Fibroblast of mammary gland (primary cell): ENCODE measurements around the gene CLDN7.

Experiments
- DNase-seq: peaks from one replicate; pipeline ENCODE4 v3.0.0-alpha.2; 2010; ENCODE audit warnings: low read depth
- H3K4me3 ChIP-seq: 2 replicates; pipeline ENCODE4 v1.5.1; 2011; ENCODE audit warnings: low read depth, mild to moderate bottlenecking, low read length, moderate library complexity; ENCODE audit not compliant: control insufficient read depth
- TF ChIP-seq, protein P1 (sequence below): conservative IDR thresholded peaks from 2 replicates; pipeline ENCODE4 v1.5.1; 2011; ENCODE audit warnings: low read depth, low read length, inconsistent platforms; ENCODE audit not compliant: control insufficient read depth, insufficient read depth

Gene CLDN7

GRCh38 chr17:7293816-7294613 lies 31.7 kb upstream of the CLDN7 start:
- no peak overlapping the region for H3K4me3 ChIP-seq
- TF ChIP-seq, protein P1, sequence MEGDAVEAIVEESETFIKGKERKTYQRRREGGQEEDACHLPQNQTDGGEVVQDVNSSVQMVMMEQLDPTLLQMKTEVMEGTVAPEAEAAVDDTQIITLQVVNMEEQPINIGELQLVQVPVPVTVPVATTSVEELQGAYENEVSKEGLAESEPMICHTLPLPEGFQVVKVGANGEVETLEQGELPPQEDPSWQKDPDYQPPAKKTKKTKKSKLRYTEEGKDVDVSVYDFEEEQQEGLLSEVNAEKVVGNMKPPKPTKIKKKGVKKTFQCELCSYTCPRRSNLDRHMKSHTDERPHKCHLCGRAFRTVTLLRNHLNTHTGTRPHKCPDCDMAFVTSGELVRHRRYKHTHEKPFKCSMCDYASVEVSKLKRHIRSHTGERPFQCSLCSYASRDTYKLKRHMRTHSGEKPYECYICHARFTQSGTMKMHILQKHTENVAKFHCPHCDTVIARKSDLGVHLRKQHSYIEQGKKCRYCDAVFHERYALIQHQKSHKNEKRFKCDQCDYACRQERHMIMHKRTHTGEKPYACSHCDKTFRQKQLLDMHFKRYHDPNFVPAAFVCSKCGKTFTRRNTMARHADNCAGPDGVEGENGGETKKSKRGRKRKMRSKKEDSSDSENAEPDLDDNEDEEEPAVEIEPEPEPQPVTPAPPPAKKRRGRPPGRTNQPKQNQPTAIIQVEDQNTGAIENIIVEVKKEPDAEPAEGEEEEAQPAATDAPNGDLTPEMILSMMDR, result no peak
- DNase-seq, result no peak

GRCh38 chr17:7293159-7293558 lies 30.9 kb upstream of the CLDN7 start:
- no peak for DNase-seq
- TF ChIP-seq, protein P1, result no peak
- H3K4me3 ChIP-seq, result no peak overlapping the region

DNA sequence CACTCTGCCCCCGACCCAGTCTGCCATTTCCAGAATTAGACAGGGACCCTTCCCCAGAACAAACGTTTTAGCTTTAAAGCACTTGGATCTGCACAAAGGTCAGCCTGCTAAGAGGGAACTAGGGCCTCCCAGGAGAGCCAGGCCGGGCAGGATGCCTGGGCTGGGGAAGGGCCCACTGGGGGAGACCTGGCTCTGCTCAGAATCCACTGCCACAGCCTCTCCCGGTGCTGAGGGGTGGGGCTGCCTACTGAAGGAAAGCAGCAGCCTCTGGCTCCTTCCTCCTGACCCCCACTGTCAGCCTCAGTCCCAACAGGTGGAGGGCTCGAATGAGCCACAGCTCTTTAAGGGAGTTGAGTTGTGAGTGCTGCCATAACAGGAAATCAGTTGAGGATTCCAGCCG lies 30.5 kb upstream of the CLDN7 start:
- H3K4me3 ChIP-seq, result no peak overlapping the region
- no peak for DNase-seq
- TF ChIP-seq, protein P1, result no peak

DNA sequence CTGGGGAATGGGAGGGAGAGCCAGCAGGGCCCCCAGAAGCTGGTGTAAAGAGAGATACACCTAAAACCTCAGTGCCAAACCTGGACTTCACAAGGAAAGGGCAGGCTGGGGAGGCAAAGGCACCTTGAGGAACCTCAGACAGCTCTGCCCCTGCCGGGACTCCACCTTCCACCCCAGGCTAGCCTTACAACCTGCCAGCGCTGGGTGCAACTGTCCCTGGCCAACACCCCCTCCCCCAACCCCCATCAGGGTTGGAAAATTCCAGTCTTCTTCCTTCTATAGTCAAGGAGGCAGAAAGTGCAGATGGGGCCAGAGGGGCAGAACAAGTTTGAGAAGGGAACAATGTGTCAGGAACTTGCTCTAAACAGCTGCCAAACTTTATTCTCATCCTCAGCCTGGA lies 29.9 kb upstream of the CLDN7 start:
- DNase-seq, result no peak

DNA sequence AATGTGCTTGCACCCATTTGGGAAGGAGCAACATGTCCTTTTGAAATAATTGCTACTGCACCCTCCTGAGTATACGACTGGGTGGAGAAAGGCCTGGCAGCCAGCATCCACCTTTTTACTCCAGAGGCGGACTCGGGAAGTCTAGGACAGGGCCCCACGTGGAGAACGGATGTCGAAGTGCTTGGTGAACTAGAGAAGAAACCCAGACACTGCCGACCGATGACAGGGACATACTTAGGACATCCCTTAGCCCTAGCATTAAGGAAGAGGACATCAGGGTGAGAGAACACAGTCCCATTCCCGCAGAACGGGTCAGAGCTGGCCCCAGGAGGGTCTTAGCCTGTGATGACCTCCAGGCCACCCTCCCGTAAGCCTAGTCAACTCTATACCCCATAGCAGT lies 28.4 kb upstream of the CLDN7 start:
- no peak for DNase-seq
- TF ChIP-seq, protein P1, result no peak
- H3K4me3 ChIP-seq, result no peak overlapping the region

More for the DNA sequence above, 29.9 kb upstream of the CLDN7 start:
- H3K4me3 ChIP-seq, result no peak overlapping the region
- TF ChIP-seq, protein P1, result no peak

DNA sequence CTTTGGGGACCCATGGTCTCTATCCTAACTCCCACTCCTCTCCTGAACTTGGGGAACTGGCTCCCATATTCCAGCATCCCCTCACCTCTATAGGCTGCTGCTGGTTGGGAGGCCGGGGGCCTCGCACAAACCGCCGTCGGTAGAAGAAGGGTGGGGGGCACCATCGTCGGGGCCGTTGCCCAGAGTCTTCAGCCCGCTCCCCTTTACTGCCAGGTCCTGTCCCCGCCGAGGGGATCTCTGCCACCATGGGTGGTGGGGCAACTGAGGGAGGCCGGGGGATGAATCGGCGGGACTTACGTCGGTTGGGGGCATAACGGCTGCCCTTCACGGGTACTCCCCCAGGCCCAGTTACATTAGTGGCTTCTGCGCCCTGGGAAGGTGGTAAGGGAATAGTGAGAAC lies 27.9 kb upstream of the CLDN7 start:
- no peak for DNase-seq
- H3K4me3 ChIP-seq, result no peak overlapping the region
- TF ChIP-seq, protein P1, result no peak
